A549 (cell line): ENCODE measurements around the gene RRAS. TPM values are rescaled to one million over a fixed set of nuclear protein-coding genes. Genes with fewer than 3 reads are reported as not detected.

ENCODE experiments used
- ATAC-seq, 2 experiments: fragments of 200-7000 bp in 1 of 2; fragments of >200 bp in 1 of 2; cut with Nextera tagmentation in 1 of 2; cut with Tn5 transposase in 1 of 2; 3 replicates each; pipeline versions ENCODE4 v1.8.0 to v1.9.1; 2018 to 2020; ENCODE audit warnings: mild to moderate bottlenecking in 1 of 2, moderate library complexity in 1 of 2
- CTCF ChIA-PET: fragments of 300-600 bp; sonication (Branson Sonifier 250); formaldehyde crosslinking; extraction: SDS; loops from one replicate; lab custom pipeline; 2021; ENCODE audit warnings: antibody characterized with exemption, inconsistent platforms; lab: Yijun Ruan, JAX
- POLR2A ChIA-PET: fragments of 350-600 bp; formaldehyde crosslinking; extraction: SDS; loops from one replicate; lab custom pipeline; 2021; ENCODE audit warnings: antibody characterized with exemption, inconsistent platforms; lab: Yijun Ruan, JAX
- DNase-seq, 2 experiments: peaks; one replicate each; pipeline versions ENCODE4 v3.0.0 to v3.0.0-alpha.2; 2011 to 2016; ENCODE audit warnings: low read depth in 1 of 2, low spot score in 1 of 2
- FAIRE-seq: peaks from 2 replicates; lab custom pipeline; 2011; peaks lifted over from hg19 to GRCh38; lab: Jason Lieb, UNC
- H3K27ac ChIP-seq, 2 experiments: fragments of >200 bp; sonication (Bioruptor Twin); formaldehyde crosslinking; 3 replicates each; pipeline ENCODE4 v1.5.1; 2016 to 2017
- H3K4me1 ChIP-seq: fragments of >200 bp; sonication (Bioruptor Twin); formaldehyde crosslinking; 3 replicates; pipeline ENCODE4 v1.6.1; 2016
- H3K4me2 ChIP-seq: fragments of >200 bp; sonication (Bioruptor Twin); formaldehyde crosslinking; 3 replicates; pipeline ENCODE4 v1.6.1; 2016
- H3K4me3 ChIP-seq: fragments of >200 bp; sonication (Bioruptor Twin); formaldehyde crosslinking; 3 replicates; pipeline ENCODE4 v1.5.1; 2016
- H3K9me3 ChIP-seq: fragments of >200 bp; sonication (Bioruptor Twin); formaldehyde crosslinking; 3 replicates; pipeline ENCODE4 v1.6.1; 2016
- ATOH8 ChIP-seq: fragments of 250-450 bp; sonication (Bioruptor Pico); IDR thresholded peaks from 2 replicates; pipeline ENCODE4 v1.5.0; 2020; ENCODE audit warnings: low read depth, mild to moderate bottlenecking, moderate library complexity
- CBX2 ChIP-seq: fragments of 200-600 bp; sonication (generic); IDR thresholded peaks from 2 replicates; pipeline ENCODE4 v1.6.1; 2016; ENCODE audit warnings: low read depth, mild to moderate bottlenecking, borderline replicate concordance
- CBX8 ChIP-seq: fragments of 200-600 bp; sonication (generic); IDR thresholded peaks from 2 replicates; pipeline ENCODE4 v1.6.1; 2016
- CEBPB ChIP-seq, 2 experiments: fragments of >200 bp in 1 of 2; sonication (Bioruptor Twin) in 1 of 2; formaldehyde crosslinking in 1 of 2; IDR thresholded peaks; 2 replicates each; pipeline ENCODE4 v1.6.1; 2012 to 2016
- CHD4 ChIP-seq: fragments of 200-600 bp; sonication (generic); IDR thresholded peaks from 2 replicates; pipeline ENCODE4 v1.6.1; 2016; ENCODE audit warnings: antibody characterized with exemption, mild to moderate bottlenecking, borderline replicate concordance
- EHF ChIP-seq: fragments of 250-450 bp; sonication (Bioruptor Pico); IDR thresholded peaks from 2 replicates; pipeline ENCODE4 v1.5.0; 2020; ENCODE audit warnings: mild to moderate bottlenecking
- EHMT2 ChIP-seq: fragments of 200-600 bp; sonication (generic); IDR thresholded peaks from 2 replicates; pipeline ENCODE4 v1.6.1; 2016; ENCODE audit warnings: antibody characterized with exemption, low read depth, mild to moderate bottlenecking, moderate library complexity
- EP300 ChIP-seq, 2 experiments: fragments of >200 bp; sonication (Bioruptor Twin); formaldehyde crosslinking; IDR thresholded peaks; 2 replicates in 1 of 2; 3 replicates in 1 of 2; pipeline ENCODE4 v1.6.1; 2016 to 2017
- FOSB ChIP-seq: fragments of 250-450 bp; sonication (Bioruptor Pico); IDR thresholded peaks from 2 replicates; pipeline ENCODE4 v1.5.0; 2020; ENCODE audit warnings: mild to moderate bottlenecking, moderate library complexity
- FOSL2 ChIP-seq, 2 experiments: fragments of 450-650 bp in 1 of 2; fragments of >200 bp in 1 of 2; sonication (Bioruptor Twin) in 1 of 2; formaldehyde crosslinking; IDR thresholded peaks; 2 replicates each; pipeline versions ENCODE4 v1.5.0 to v1.6.1; 2016 to 2020; ENCODE audit warnings: mild to moderate bottlenecking in 1 of 2, moderate library complexity in 1 of 2
- FOXS1 ChIP-seq: fragments of 250-450 bp; sonication (Bioruptor Pico); IDR thresholded peaks from 2 replicates; pipeline ENCODE4 v1.5.0; 2020; ENCODE audit warnings: mild to moderate bottlenecking, moderate library complexity
- GATA3 ChIP-seq: IDR thresholded peaks from 2 replicates; pipeline ENCODE4 v1.6.1; 2012; ENCODE audit warnings: borderline replicate concordance
- HEYL ChIP-seq: fragments of 250-450 bp; sonication (Bioruptor Pico); IDR thresholded peaks from 2 replicates; pipeline ENCODE4 v1.8.0; 2021; ENCODE audit warnings: mild to moderate bottlenecking, moderate library complexity
- KDM1A ChIP-seq: fragments of 200-600 bp; sonication (generic); IDR thresholded peaks from 2 replicates; pipeline ENCODE4 v1.6.1; 2016; ENCODE audit warnings: low read depth, mild to moderate bottlenecking
- MYC ChIP-seq: IDR thresholded peaks from 2 replicates; pipeline ENCODE4 v1.6.1; 2012; ENCODE audit warnings: mild to moderate bottlenecking, inconsistent platforms, low read length, improper control_type of control experiment, borderline replicate concordance
- NFE2L2 ChIP-seq: fragments of 150-350 bp; conservative IDR thresholded peaks from 2 replicates; pipeline ENCODE4 v1.6.1; 2014; ENCODE audit warnings: low read length
- NR3C1 ChIP-seq: fragments of >200 bp; sonication (Bioruptor Twin); formaldehyde crosslinking; IDR thresholded peaks from 3 replicates; pipeline ENCODE4 v1.6.1; 2017
- PHF8 ChIP-seq: fragments of 200-600 bp; sonication (generic); IDR thresholded peaks from 2 replicates; pipeline ENCODE4 v1.6.1; 2016; ENCODE audit warnings: low read depth, mild to moderate bottlenecking, antibody characterized with exemption, moderate library complexity, borderline replicate concordance
- POLR2A ChIP-seq: IDR thresholded peaks from 2 replicates; pipeline ENCODE4 v1.6.1; 2012; ENCODE audit warnings: mild to moderate bottlenecking, low read length
- RAD21 ChIP-seq, 2 experiments: fragments of >200 bp in 1 of 2; sonication (Bioruptor Twin) in 1 of 2; formaldehyde crosslinking in 1 of 2; IDR thresholded peaks in 1 of 2; conservative IDR thresholded peaks in 1 of 2; 2 replicates in 1 of 2; 3 replicates in 1 of 2; pipeline ENCODE4 v1.6.1; 2012 to 2018; ENCODE audit warnings: inconsistent platforms in 1 of 2
- RARB ChIP-seq: fragments of 250-450 bp; sonication (Bioruptor Pico); IDR thresholded peaks from 2 replicates; pipeline ENCODE4 v1.8.0; 2021; ENCODE audit warnings: mild to moderate bottlenecking, moderate library complexity
- RNF2 ChIP-seq: fragments of 200-600 bp; sonication (generic); IDR thresholded peaks from 2 replicates; pipeline ENCODE4 v1.6.1; 2016; ENCODE audit warnings: low read depth, mild to moderate bottlenecking, antibody characterized with exemption, moderate library complexity, borderline replicate concordance
- SMC3 ChIP-seq: fragments of >200 bp; sonication (Bioruptor Twin); formaldehyde crosslinking; IDR thresholded peaks from 3 replicates; pipeline ENCODE4 v1.6.1; 2018; ENCODE audit warnings: inconsistent platforms
- SREBF2 ChIP-seq: fragments of 450-650 bp; IDR thresholded peaks from 2 replicates; pipeline ENCODE4 v1.6.1; 2014; ENCODE audit warnings: mild to moderate bottlenecking, moderate library complexity
- TFCP2L1 ChIP-seq: fragments of 250-450 bp; sonication (Bioruptor Pico); IDR thresholded peaks from 2 replicates; pipeline ENCODE4 v1.5.0; 2021; ENCODE audit warnings: mild to moderate bottlenecking
- TP53 ChIP-seq: fragments of 250-450 bp; sonication (Bioruptor Pico); IDR thresholded peaks from 2 replicates; pipeline ENCODE4 v1.5.0; 2021; ENCODE audit warnings: mild to moderate bottlenecking, moderate library complexity
- USF2 ChIP-seq: fragments of 450-650 bp; IDR thresholded peaks from 2 replicates; pipeline ENCODE4 v1.6.1; 2014; ENCODE audit warnings: antibody characterized with exemption
- ZNF302 ChIP-seq: fragments of 250-450 bp; sonication (Bioruptor Pico); IDR thresholded peaks from 2 replicates; pipeline ENCODE4 v1.9.0; 2021; ENCODE audit warnings: inconsistent platforms, mild to moderate bottlenecking, moderate library complexity
- WGBS: methylation state at CpG from one replicate; pipeline ENCODE4 v1.1.6; 2017; ENCODE audit errors: missing lambda C conversion rate; 5-methylcytosine and 5-hydroxymethylcytosine counted together
- polyA plus RNA-seq, 4 experiments: library from polyadenylated mRNA; depleted of rRNA in 3 of 4; stranded (reverse); fragments of >200 nt; fragmentation: RNase III in 1 of 4; extraction: RNeasy Plus Mini Kit Qiagen cat#74134 plus additional on column Dnase treatment in 1 of 4; gene quantifications; 2 replicates in 3 of 4; 3 replicates in 1 of 4; pipeline ENCODE4 v1.2.3, GENCODE V29; 2011 to 2017
- TF ChIP-seq, protein P1 (sequence below): fragments of >200 bp; sonication (Bioruptor Twin); formaldehyde crosslinking; IDR thresholded peaks from 3 replicates; pipeline ENCODE4 v1.6.1; 2016
- TF ChIP-seq, protein P2 (sequence below): fragments of 150-350 bp; IDR thresholded peaks from 2 replicates; pipeline ENCODE4 v1.6.1; 2014; ENCODE audit warnings: low read depth, mild to moderate bottlenecking, low read length
- TF ChIP-seq, protein P3 (sequence below): fragments of 250-450 bp; sonication (Bioruptor Pico); IDR thresholded peaks from 2 replicates; pipeline ENCODE4 v1.5.0; 2021; ENCODE audit warnings: mild to moderate bottlenecking, moderate library complexity, borderline replicate concordance

The RRAS gene
- polyA plus RNA-seq, 2 of the 4 experiments (the other 2 are of a cell fraction) = 47.6 to 49.2 TPM

DNA sequence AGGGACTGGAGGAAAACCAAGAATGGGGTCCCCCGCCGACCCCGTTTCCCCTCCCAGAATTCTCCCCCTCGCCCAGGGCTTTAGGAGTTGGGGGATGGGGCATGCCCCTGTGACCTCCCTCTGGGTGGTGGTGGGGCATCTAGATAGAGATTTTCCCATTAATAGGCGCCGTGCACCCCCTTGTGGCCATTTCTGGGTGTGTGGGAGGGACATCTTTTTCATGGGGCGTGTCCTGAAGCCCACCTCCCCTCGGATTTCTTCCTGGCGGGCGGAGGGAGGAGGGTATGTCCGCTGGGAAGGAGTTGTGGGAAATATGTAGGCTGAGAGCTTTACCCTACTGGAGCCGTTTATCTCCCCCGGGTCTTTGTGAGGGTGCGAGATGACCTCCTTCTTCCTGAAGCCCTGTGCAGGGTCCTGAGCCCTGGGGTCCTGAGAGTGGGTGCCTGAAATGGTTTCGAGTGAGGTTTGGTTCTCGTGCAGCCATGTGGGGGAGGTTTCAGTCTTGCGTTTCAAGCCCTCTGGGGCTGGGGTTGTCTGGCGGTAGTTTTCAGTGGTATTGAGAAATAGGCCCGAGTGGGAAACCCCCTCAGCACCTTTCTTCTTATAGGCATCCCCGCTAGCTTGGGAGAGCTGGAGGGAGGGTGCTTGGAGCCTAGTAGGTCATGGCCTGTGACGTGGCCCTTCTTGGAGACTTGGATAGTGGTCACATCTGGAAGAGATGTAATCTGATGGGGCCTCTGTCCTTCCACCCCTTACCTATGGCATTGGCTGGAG lies 38.1 kb upstream of the RRAS start (continued):
- TF ChIP-seq NR3C1 (no peak), PHF8 (no peak), FOXS1 (0 out of 2 replicates have a peak, but pooled peaks have one; percentile 23), CEBPB (IDR thresholded peaks at IDR 0.05) (peak; percentile 40 to 74; a peak in 3 of 4 replicates), CBX8 (no peak), SMC3 (peak; percentile 28; the same call in 1 of the 3 replicates), NFE2L2 (no peak), SREBF2 (no peak), FOSL2 (IDR thresholded peaks at IDR 0.05) (no peak), FOSL2 (CRISPR knock-in tag; IDR thresholded peaks at IDR 0.05) (no peak), ZNF302 (CRISPR knock-in tag) (no peak), TP53 (CRISPR knock-in tag) (peak; percentile 76; the same call in 1 of the 2 replicates), EHMT2 (no peak), RNF2 (no peak)

GRCh38 chr19:49677231-49677900 lies 37.4 kb upstream of the RRAS start, which contains the start of gene PRMT1:
TSS of gene PRMT1 (plus strand) at chr19:49677271. CDS start at chr19:49677281, 10 bp downstream.
- peak within 1 kb of the TSS; percentile 90 for H3K4me2 ChIP-seq
- FAIRE-seq = no peak
- peaks cover 33% of the 10 kb centered on the region for H3K4me1 ChIP-seq
- WGBS = 1% methylated on average over 31 of the region's 57 CpGs
- H3K4me3 ChIP-seq = peak within 1 kb of the TSS; percentile 82
- peak within 1 kb of the TSS; percentile 97 to 99 for H3K27ac ChIP-seq
- DNase-seq = peak in 1 of 2 experiments; percentile 76
- peak; percentile 21 to 39 for ATAC-seq
- ChIA-PET POLR2A (interaction anchor here (1.0 to 3.5 kb wide), 13 partner anchors 8 to 224 kb away, joined by 3 to 48 read pairs (median 9); partner anchors contain the start of genes ALDH16A1, AP2A1, BCL2L12 and FUZ), CTCF (interaction anchor here (0.7 to 16.7 kb wide), 20 partner anchors 11 to 458 kb away, joined by 3 to 326 read pairs (median 6); partner anchors contain the start of genes BCL2L12, IRF3 and RRAS)
- H3K9me3 ChIP-seq = no peaks in the 10 kb centered on the region
- TF ChIP-seq NFE2L2 = no peak
- TF ChIP-seq HEYL (CRISPR knock-in tag) = no peak
- no peak for TF ChIP-seq RARB (CRISPR knock-in tag)
- TF ChIP-seq MYC = peak; percentile 98
- peak; percentile 67; the same call in 1 of the 2 replicates for TF ChIP-seq ATOH8 (CRISPR knock-in tag)
- no peak for TF ChIP-seq FOXS1
- TF ChIP-seq GATA3 = no peak; the same call in 1 of the 2 replicates
- no peak for TF ChIP-seq CBX2
- TF ChIP-seq NR3C1 = no peak
- no peak for TF ChIP-seq EHF (CRISPR knock-in tag)
- peak; percentile 85; the same call in 1 of the 2 replicates for TF ChIP-seq FOSB (CRISPR knock-in tag)
- no peak for TF ChIP-seq RAD21 (conservative IDR thresholded peaks at IDR 0.05 in 1 of 2, IDR thresholded peaks at IDR 0.05 in 1 of 2)
- TF ChIP-seq SMC3 = no peak
- TF ChIP-seq, protein P1, sequence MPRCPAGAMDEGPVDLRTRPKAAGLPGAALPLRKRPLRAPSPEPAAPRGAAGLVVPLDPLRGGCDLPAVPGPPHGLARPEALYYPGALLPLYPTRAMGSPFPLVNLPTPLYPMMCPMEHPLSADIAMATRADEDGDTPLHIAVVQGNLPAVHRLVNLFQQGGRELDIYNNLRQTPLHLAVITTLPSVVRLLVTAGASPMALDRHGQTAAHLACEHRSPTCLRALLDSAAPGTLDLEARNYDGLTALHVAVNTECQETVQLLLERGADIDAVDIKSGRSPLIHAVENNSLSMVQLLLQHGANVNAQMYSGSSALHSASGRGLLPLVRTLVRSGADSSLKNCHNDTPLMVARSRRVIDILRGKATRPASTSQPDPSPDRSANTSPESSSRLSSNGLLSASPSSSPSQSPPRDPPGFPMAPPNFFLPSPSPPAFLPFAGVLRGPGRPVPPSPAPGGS = peak; percentile 82; the same call in 1 of the 3 replicates
- TF ChIP-seq, protein P2, sequence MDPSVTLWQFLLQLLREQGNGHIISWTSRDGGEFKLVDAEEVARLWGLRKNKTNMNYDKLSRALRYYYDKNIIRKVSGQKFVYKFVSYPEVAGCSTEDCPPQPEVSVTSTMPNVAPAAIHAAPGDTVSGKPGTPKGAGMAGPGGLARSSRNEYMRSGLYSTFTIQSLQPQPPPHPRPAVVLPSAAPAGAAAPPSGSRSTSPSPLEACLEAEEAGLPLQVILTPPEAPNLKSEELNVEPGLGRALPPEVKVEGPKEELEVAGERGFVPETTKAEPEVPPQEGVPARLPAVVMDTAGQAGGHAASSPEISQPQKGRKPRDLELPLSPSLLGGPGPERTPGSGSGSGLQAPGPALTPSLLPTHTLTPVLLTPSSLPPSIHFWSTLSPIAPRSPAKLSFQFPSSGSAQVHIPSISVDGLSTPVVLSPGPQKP = no peak
- TF ChIP-seq KDM1A = no peak
- peak; percentile 86 for TF ChIP-seq USF2
- peak; percentile 97 for TF ChIP-seq POLR2A
- no peak for TF ChIP-seq EHMT2
- TF ChIP-seq, protein P3, sequence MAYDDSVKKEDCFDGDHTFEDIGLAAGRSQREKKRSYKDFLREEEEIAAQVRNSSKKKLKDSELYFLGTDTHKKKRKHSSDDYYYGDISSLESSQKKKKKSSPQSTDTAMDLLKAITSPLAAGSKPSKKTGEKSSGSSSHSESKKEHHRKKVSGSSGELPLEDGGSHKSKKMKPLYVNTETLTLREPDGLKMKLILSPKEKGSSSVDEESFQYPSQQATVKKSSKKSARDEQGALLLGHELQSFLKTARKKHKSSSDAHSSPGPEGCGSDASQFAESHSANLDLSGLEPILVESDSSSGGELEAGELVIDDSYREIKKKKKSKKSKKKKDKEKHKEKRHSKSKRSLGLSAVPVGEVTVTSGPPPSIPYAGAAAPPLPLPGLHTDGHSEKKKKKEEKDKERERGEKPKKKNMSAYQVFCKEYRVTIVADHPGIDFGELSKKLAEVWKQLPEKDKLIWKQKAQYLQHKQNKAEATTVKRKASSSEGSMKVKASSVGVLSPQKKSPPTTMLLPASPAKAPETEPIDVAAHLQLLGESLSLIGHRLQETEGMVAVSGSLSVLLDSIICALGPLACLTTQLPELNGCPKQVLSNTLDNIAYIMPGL = peak; percentile 78; the same call in 1 of the 2 replicates
- peak; percentile 97; the same call in 1 of the 2 replicates for TF ChIP-seq TFCP2L1 (CRISPR knock-in tag)
- no peak for TF ChIP-seq CHD4
- TF ChIP-seq EP300 (IDR thresholded peaks at IDR 0.05) = no peak
- TF ChIP-seq CEBPB (IDR thresholded peaks at IDR 0.05) = no peak
